ENCODE measurements around the gene IL15.
"Not testable (repeated sequence)": the region's sequence is repeated elsewhere in the genome, so short reads cannot be mapped to it uniquely, and the experiment has no call there.

The IL15 gene

GRCh38 chr4:141705048-141705746 lies 68.8 kb downstream of the IL15 start:
- DNase-seq: no peak

GRCh38 chr4:141705747-141706377 lies 69.5 kb downstream of the IL15 start:
- DNase-seq: no peak

GRCh38 chr4:141706445-141706844 lies 70.1 kb downstream of the IL15 start:
- no peak for DNase-seq

- peak; percentile 27 for DNase-seq
These were observed 74.8 kb downstream of the IL15 start for GRCh38 chr4:141711211-141711610.

GRCh38 chr4:141713185-141713584 lies 76.8 kb downstream of the IL15 start:
- DNase-seq: no peak

- DNase-seq: peak; percentile 46
These were observed 77.5 kb downstream of the IL15 start for GRCh38 chr4:141713771-141714445.

GRCh38 chr4:141719585-141719984 lies 83.2 kb downstream of the IL15 start:
- no peak for DNase-seq

GRCh38 chr4:141721174-141721573 lies 84.8 kb downstream of the IL15 start:
- peak; percentile 28 for DNase-seq

- no peak for DNase-seq
These were observed 88.3 kb downstream of the IL15 start for GRCh38 chr4:141724646-141725045.

- no peak for DNase-seq
These were observed 91.0 kb downstream of the IL15 start for GRCh38 chr4:141727420-141727819.

GRCh38 chr4:141730805-141731204 lies 94.4 kb downstream of the IL15 start:
- peak; percentile 33 for DNase-seq

- peak; percentile 38 for DNase-seq
These were observed 95.1 kb downstream of the IL15 start for GRCh38 chr4:141731481-141731880.

GRCh38 chr4:141739636-141740035 lies 103.3 kb downstream of the IL15 start:
- peak; percentile 58 for DNase-seq

- peak; percentile 17 for DNase-seq
These were observed 109.6 kb downstream of the IL15 start for GRCh38 chr4:141746026-141746425.

- DNase-seq: not testable (repeated sequence)
These were observed 115.4 kb downstream of the IL15 start for GRCh38 chr4:141751806-141752205.

- DNase-seq: no peak
These were observed 120.9 kb downstream of the IL15 start for GRCh38 chr4:141757287-141757686.

GRCh38 chr4:141759796-141760425 lies 123.5 kb downstream of the IL15 start:
- DNase-seq: peak; percentile 24

- DNase-seq: no peak
These were observed 125.5 kb downstream of the IL15 start for GRCh38 chr4:141761926-141762325.

GRCh38 chr4:141763374-141763773 lies 127.0 kb downstream of the IL15 start:
- DNase-seq: no peak

GRCh38 chr4:141768954-141769353 lies 132.6 kb downstream of the IL15 start:
- peak; percentile 89 for DNase-seq

GRCh38 chr4:141771889-141772830 lies 135.8 kb downstream of the IL15 start:
- no peak for DNase-seq

- DNase-seq: no peak
These were observed 136.5 kb downstream of the IL15 start for GRCh38 chr4:141772838-141773237.
